Prostate gland (tissue), 1 donor: ENCODE measurements around the gene GNB5.

ENCODE experiments used
- POLR2A ChIP-seq: fragments of 450-650 bp; IDR thresholded peaks from one replicate; pipeline ENCODE4 v1.6.1; 2016; ENCODE audit warnings: antibody characterized with exemption, mild to moderate bottlenecking
- POLR2AphosphoS5 ChIP-seq: sonication (generic); formaldehyde crosslinking; IDR thresholded peaks from one replicate; pipeline ENCODE4 v1.6.1; 2017; ENCODE audit warnings: antibody characterized with exemption

- TF ChIP-seq POLR2A (no peak), POLR2AphosphoS5 (no peak)
Measured at GRCh38 chr15:52172869-52173268, 18.3 kb downstream of the GNB5 start.
